Measurements from ENCODE around the gene CD80. TPM values are rescaled to one million over a fixed set of nuclear protein-coding genes. Genes with fewer than 3 reads are reported as not detected.

The CD80 gene
- total RNA-seq, 1 experiment from 2014 or later = not detected

GRCh38 chr3:119530456-119530855 is 29.0 kb downstream of the CD80 start:
- ChIA-PET CTCF (no interaction called here), POLR2A (no interaction called here), RAD21 (ENCODE audit: low non-redundant PET in 1 of 2, low total read pairs in 2 of 2, uncharacterized antibody in 2 of 2, unreplicated experiment in 2 of 2) (no interaction called here)
- Histone ChIP-seq H3K4me3 (replicated peaks in 1 of 2; ENCODE audit: low read depth in 1 of 2, low read length in 2 of 2) (no peak overlapping the region), H3K79me2 (ENCODE audit: insufficient read depth, low read length) (no peaks in the 10 kb centered on the region), H4K20me1 (ENCODE audit: insufficient read depth) (no peaks in the 10 kb centered on the region), H3K9me2 (ENCODE audit: insufficient read depth) (no peaks in the 10 kb centered on the region), H3K9ac (ENCODE audit: low read length) (no peak overlapping the region), H3K27me3 (ENCODE audit: insufficient read depth, low read length) (no peaks in the 10 kb centered on the region), H3K4me1 (ENCODE audit: control insufficient read depth in 1 of 2, insufficient read depth in 2 of 2, low read length in 2 of 2) (no peaks in the 10 kb centered on the region), H3K9me3 (ENCODE audit: control insufficient read depth in 1 of 2, insufficient read depth in 1 of 2, low read depth in 1 of 2, low read length in 2 of 2) (no peaks in the 10 kb centered on the region), H3K27ac (ENCODE audit: low read depth, low read length) (no peak overlapping the region), H3K36me3 (ENCODE audit: control insufficient read depth in 1 of 2, insufficient read depth in 2 of 2, low read length in 2 of 2) (peaks cover 0 to under 1% of the 10 kb centered on the region in 2 experiments; a peak in 1 of 4 replicates), H3K4me2 (ENCODE audit: low read length) (no peak overlapping the region), H2AFZ (ENCODE audit: low read depth, low read length, poor library complexity, severe bottlenecking) (no peak overlapping the region)
- intact Hi-C loops (cut with micrococcal nuclease) = no loop called here
- TF ChIP-seq EGR1 (IDR thresholded peaks at IDR 0.05; ENCODE audit: low read depth) = no peak
- TF ChIP-seq CTCF (IDR thresholded peaks at IDR 0.05 in 2 of 3, conservative IDR thresholded peaks at IDR 0.05 in 1 of 3; ENCODE audit: borderline replicate concordance in 1 of 3, insufficient read depth in 1 of 3, low read depth in 2 of 3, low read length in 2 of 3) = no peak
- no peak for TF ChIP-seq YY1 (IDR thresholded peaks at IDR 0.05; ENCODE audit: extremely low read depth, insufficient replicate concordance, low read depth, low read length)
- no peak for TF ChIP-seq TCF7L2 (IDR thresholded peaks at IDR 0.05; ENCODE audit: borderline replicate concordance, extremely low read depth, insufficient read depth, insufficient read length)
- TF ChIP-seq SRF (IDR thresholded peaks at IDR 0.05; ENCODE audit: low read depth) = no peak
- TF ChIP-seq SP1 (IDR thresholded peaks at IDR 0.05; ENCODE audit: low read depth) = no peak
- DNase-seq (ENCODE audit: low read depth, low spot score) (no peak), ATAC-seq (no peak)
- no TSS peak for BruUV-seq (replicated peaks)

- peaks cover 0 to 5% of the 10 kb centered on the region in 2 experiments; a peak in 1 of 4 replicates for H3K36me3 ChIP-seq (ENCODE audit: control insufficient read depth in 1 of 2, insufficient read depth in 2 of 2, low read length in 2 of 2)
- H3K79me2 ChIP-seq (ENCODE audit: insufficient read depth, low read length) = no peaks in the 10 kb centered on the region
- ChIA-PET CTCF (no interaction called here), RAD21 (ENCODE audit: low non-redundant PET in 1 of 2, low total read pairs in 2 of 2, uncharacterized antibody in 2 of 2, unreplicated experiment in 2 of 2) (no interaction called here), POLR2A (no interaction called here)
- DNase-seq (ENCODE audit: low read depth, low spot score) = no peak
- H3K4me1 ChIP-seq (ENCODE audit: control insufficient read depth in 1 of 2, insufficient read depth in 2 of 2, low read length in 2 of 2) = no peaks in the 10 kb centered on the region
- H3K9ac ChIP-seq (ENCODE audit: low read length) = no peak overlapping the region
- intact Hi-C loops (cut with micrococcal nuclease) = no loop called here
- H3K9me3 ChIP-seq (ENCODE audit: control insufficient read depth in 1 of 2, insufficient read depth in 1 of 2, low read depth in 1 of 2, low read length in 2 of 2) = no peaks in the 10 kb centered on the region
- TF ChIP-seq POLR2AphosphoS5 (IDR thresholded peaks at IDR 0.05; ENCODE audit: low read depth, low read length) = no peak
- no peak for TF ChIP-seq CBX3 (IDR thresholded peaks at IDR 0.05; ENCODE audit: low read depth)
- no peak for TF ChIP-seq EZH2phosphoT487 (IDR thresholded peaks at IDR 0.05; ENCODE audit: borderline replicate concordance)
- TF ChIP-seq FOSL1 (IDR thresholded peaks at IDR 0.05; ENCODE audit: low read depth) = no peak
- no peak for TF ChIP-seq EZH2 (IDR thresholded peaks at IDR 0.05)
- TF ChIP-seq SIN3A (IDR thresholded peaks at IDR 0.05; ENCODE audit: low read depth) = no peak
- TF ChIP-seq CTCF (IDR thresholded peaks at IDR 0.05 in 2 of 3, conservative IDR thresholded peaks at IDR 0.05 in 1 of 3; ENCODE audit: borderline replicate concordance in 1 of 3, insufficient read depth in 1 of 3, low read depth in 2 of 3, low read length in 2 of 3) = no peak
- no peaks in the 10 kb centered on the region for H4K20me1 ChIP-seq (ENCODE audit: insufficient read depth)
- BruUV-seq (replicated peaks) = no TSS peak
- ATAC-seq = no peak
- H3K27me3 ChIP-seq (ENCODE audit: insufficient read depth, low read length) = no peaks in the 10 kb centered on the region
- no peak overlapping the region for H2AFZ ChIP-seq (ENCODE audit: low read depth, low read length, poor library complexity, severe bottlenecking)
- H3K27ac ChIP-seq (ENCODE audit: low read depth, low read length) = no peak overlapping the region
- no peak overlapping the region for H3K4me2 ChIP-seq (ENCODE audit: low read length)
- no peaks in the 10 kb centered on the region for H3K9me2 ChIP-seq (ENCODE audit: insufficient read depth)
- no peak overlapping the region for H3K4me3 ChIP-seq (replicated peaks in 1 of 2; ENCODE audit: low read depth in 1 of 2, low read length in 2 of 2)
Measured at GRCh38 chr3:119529883-119530282, 29.5 kb downstream of the CD80 start.
